GM04503 (cell line): Measurements from ENCODE around the gene NDFIP2.
"Not testable (repeated sequence)": the region's sequence is repeated elsewhere in the genome, so short reads cannot be mapped to it uniquely, and the experiment has no call there.

Experiments
- DNase-seq: peaks from one replicate; pipeline ENCODE4 v3.0.0-alpha.2; 2012; ENCODE audit warnings: low read depth

Gene NDFIP2

DNA sequence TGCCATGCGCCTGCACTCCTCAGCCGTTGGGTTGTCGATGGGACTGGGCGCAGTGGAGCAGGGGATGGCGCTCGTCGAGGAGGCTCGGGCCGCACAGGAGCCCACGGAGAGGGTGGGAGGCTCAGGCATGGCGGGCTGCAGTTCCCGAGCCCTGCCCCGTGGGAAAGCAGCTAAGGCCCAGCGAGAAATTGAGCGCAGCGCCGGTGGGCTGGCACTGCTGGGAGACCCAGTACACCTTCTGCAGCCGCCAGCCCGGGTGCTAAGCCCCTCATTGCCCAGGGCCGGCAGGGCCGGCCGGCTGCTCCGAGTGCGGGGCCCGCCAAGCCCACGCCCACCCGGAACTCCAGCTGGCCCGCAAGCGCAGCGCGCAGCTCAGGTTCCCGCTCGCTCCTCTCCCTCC is 119.2 kb downstream of the NDFIP2 start:
- DNase-seq, result not testable (repeated sequence)

DNA sequence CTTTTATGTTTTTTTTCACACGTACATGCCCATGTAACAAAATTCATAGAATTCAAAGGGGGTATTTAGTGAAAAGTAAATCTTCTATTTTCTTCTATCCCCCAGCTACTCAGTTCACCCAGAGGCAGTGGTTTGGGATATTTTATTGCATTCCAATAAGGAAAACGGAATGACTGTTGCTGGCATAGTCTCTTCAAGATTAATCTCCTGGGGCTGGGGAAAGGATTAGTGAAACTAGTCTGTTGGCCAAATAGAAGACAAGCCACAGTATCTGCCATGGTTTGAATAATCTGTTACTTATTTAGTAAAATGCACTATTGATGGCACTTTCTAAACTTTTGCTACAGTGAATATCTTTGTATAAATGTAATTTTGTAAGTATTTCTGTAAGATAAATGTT is 122.0 kb downstream of the NDFIP2 start:
- no peak for DNase-seq

DNA sequence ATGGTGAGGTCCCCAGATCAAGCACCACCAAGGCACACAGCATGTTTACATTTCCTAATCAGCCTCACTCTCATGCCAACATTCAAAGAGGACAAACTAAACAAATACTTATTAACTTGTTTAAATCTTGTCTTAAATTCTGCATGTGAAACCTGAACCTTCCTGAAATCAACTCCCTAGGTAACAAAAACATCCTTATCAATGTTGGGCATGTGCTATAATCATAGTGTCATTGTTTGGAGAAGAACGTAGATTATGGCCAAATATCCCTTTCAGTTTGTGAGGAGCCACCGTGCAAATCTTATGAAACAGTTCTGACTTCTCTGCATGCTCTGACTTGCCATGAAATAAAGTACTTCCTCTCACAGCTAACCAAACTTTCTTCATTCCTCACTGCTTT is 123.8 kb downstream of the NDFIP2 start:
- no peak for DNase-seq
